Panc1 (cell line): ENCODE results near the gene TRAPPC10. TPM values are rescaled to one million over a fixed set of nuclear protein-coding genes. Genes with fewer than 3 reads are reported as not detected.

ENCODE experiments used
- ATAC-seq: fragments of 200-7000 bp; cut with Tn5 transposase; 2 replicates; pipeline ENCODE4 v1.9.1; 2020; ENCODE audit warnings: mild to moderate bottlenecking, moderate library complexity
- BruUV-seq: library from RNA; stranded (reverse); fragments of 400-500 nt; replicated peaks from 2 replicates; lab custom pipeline; 2021; lab: Mats Ljungman, UMichigan
- CTCF ChIA-PET: fragments of 300-600 bp; sonication (Branson Sonifier 250); formaldehyde crosslinking; loops from one replicate; lab custom pipeline; 2022; ENCODE audit warnings: antibody characterized with exemption; lab: Charles Lee
- POLR2A ChIA-PET: fragments of 300-600 bp; sonication (Branson Sonifier 250); formaldehyde crosslinking; loops from one replicate; lab custom pipeline; 2022; ENCODE audit warnings: antibody characterized with exemption; lab: Charles Lee
- DNase-seq: peaks from one replicate; pipeline ENCODE4 v3.0.0-alpha.2; 2010; ENCODE audit warnings: low read depth, low spot score
- H3K27ac ChIP-seq: 2 replicates; pipeline ENCODE4 v1.5.1; 2011; ENCODE audit warnings: mild to moderate bottlenecking, low read length, inconsistent platforms
- H3K27me3 ChIP-seq: fragments of 200-500 bp; sonication (Bioruptor generic); 2 replicates; pipeline ENCODE4 v1.6.0; 2014; ENCODE audit warnings: low read length, inconsistent platforms; ENCODE audit not compliant: control insufficient read depth, insufficient read depth
- H3K36me3 ChIP-seq: fragments of 200-500 bp; sonication (Bioruptor generic); 2 replicates; pipeline ENCODE4 v1.5.1; 2014; ENCODE audit warnings: inconsistent platforms, mild to moderate bottlenecking, low read length, moderate library complexity; ENCODE audit not compliant: control insufficient read depth, insufficient read depth
- H3K4me1 ChIP-seq: 2 replicates; pipeline ENCODE4 v1.5.1; 2011; ENCODE audit warnings: inconsistent platforms, mild to moderate bottlenecking, low read length, moderate library complexity; ENCODE audit not compliant: control insufficient read depth, insufficient read depth
- H3K4me3 ChIP-seq, 2 experiments: 2 replicates each; pipeline ENCODE4 v1.5.1; 2011 to 2012; ENCODE audit warnings: low read depth in 2 of 2, low read length in 2 of 2, mild to moderate bottlenecking in 2 of 2, inconsistent platforms in 1 of 2, moderate library complexity in 1 of 2
- H3K9me3 ChIP-seq: fragments of 200-500 bp; sonication (Bioruptor generic); 2 replicates; pipeline ENCODE4 v1.5.1; 2014; ENCODE audit warnings: low read depth, mild to moderate bottlenecking, inconsistent platforms, low read length, moderate library complexity; ENCODE audit not compliant: control insufficient read depth, insufficient read depth
- CTCF ChIP-seq: fragments of 450-650 bp; IDR thresholded peaks from 2 replicates; pipeline ENCODE4 v1.5.1; 2017; ENCODE audit warnings: mild to moderate bottlenecking
- POLR2AphosphoS5 ChIP-seq: IDR thresholded peaks from 2 replicates; pipeline ENCODE4 v1.6.1; 2012; ENCODE audit warnings: mild to moderate bottlenecking, low read depth, low read length, moderate library complexity
- REST ChIP-seq, 2 experiments: IDR thresholded peaks; 2 replicates each; pipeline ENCODE4 v1.6.1; 2011 to 2012; ENCODE audit warnings: low read depth in 2 of 2, control low read depth in 1 of 2, low read length in 1 of 2, mild to moderate bottlenecking in 1 of 2, moderate library complexity in 1 of 2; ENCODE audit not compliant: insufficient read depth in 1 of 2
- SIN3A ChIP-seq: IDR thresholded peaks from 2 replicates; pipeline ENCODE4 v1.6.1; 2012; ENCODE audit warnings: low read depth, mild to moderate bottlenecking, low read length, moderate library complexity, borderline replicate concordance; ENCODE audit not compliant: insufficient read depth
- TCF7L2 ChIP-seq: IDR thresholded peaks from 2 replicates; pipeline ENCODE4 v1.6.1; 2011; ENCODE audit warnings: mild to moderate bottlenecking, low read depth, low read length, inconsistent platforms
- in situ Hi-C: cut with HindIII; loops from 2 replicates; pipeline ENCODE4 v1.10.0; 2016; ENCODE audit warnings: low sequenced_read_pairs, low pct_unique_long_range_greater_than_20kb
- intact Hi-C: fragments of 100-400 bp; cut with micrococcal nuclease; formaldehyde crosslinking; loops from one replicate; pipeline ENCODE4 v1.10.0; 2022; ENCODE audit not compliant: unreplicated experiment
- total RNA-seq: library from RNA; stranded (reverse); gene quantifications from one replicate; pipeline ENCODE4 v1.2.1, GENCODE V29; 2021; ENCODE audit not compliant: unreplicated experiment

TRAPPC10 gene
- total RNA-seq, 1 experiment from 2014 or later, result 34.5 TPM

- H3K27ac ChIP-seq, result no peak overlapping the region
- CTCF ChIA-PET, result no interaction called here
- no peaks in the 10 kb centered on the region for H3K9me3 ChIP-seq
- TF ChIP-seq POLR2AphosphoS5 (no peak), REST (IDR thresholded peaks at IDR 0.05; ENCODE audit: insufficient read depth in 1 of 2, low read depth in 2 of 2, low read length in 1 of 2) (no peak)
- H3K27me3 ChIP-seq, result no peaks in the 10 kb centered on the region
- no TSS peak for BruUV-seq
- no peak for ATAC-seq
- in situ Hi-C loops, result no loop called here
- no peaks in the 10 kb centered on the region for H3K36me3 ChIP-seq
- POLR2A ChIA-PET, result no interaction called here
- intact Hi-C loops, result no loop called here
- H3K4me3 ChIP-seq, result no peak overlapping the region
- DNase-seq, result no peak
- no peaks in the 10 kb centered on the region for H3K4me1 ChIP-seq
Observed at GRCh38 chr21:43981871-43982210, 30.3 kb upstream of the TRAPPC10 start.

- Histone ChIP-seq H3K9me3 (no peaks in the 10 kb centered on the region), H3K36me3 (no peaks in the 10 kb centered on the region), H3K4me1 (no peaks in the 10 kb centered on the region), H3K4me3 (no peak overlapping the region), H3K27me3 (no peaks in the 10 kb centered on the region), H3K27ac (no peak overlapping the region)
- BruUV-seq, result no TSS peak
- ATAC-seq, result no peak
- in situ Hi-C loops, result no loop called here
- DNase-seq, result no peak
- POLR2A ChIA-PET, result no interaction called here
- TF ChIP-seq CTCF (no peak), TCF7L2 (no peak), REST (IDR thresholded peaks at IDR 0.05; ENCODE audit: insufficient read depth in 1 of 2, low read depth in 2 of 2, low read length in 1 of 2) (no peak), POLR2AphosphoS5 (no peak), SIN3A (no peak)
- CTCF ChIA-PET, result interaction anchor here (0.6 kb wide), 1 partner anchor 97 kb away, joined by 6 read pairs; no protein-coding TSS in a partner anchor
- intact Hi-C loops, result no loop called here
Observed at GRCh38 chr21:43982489-43983078, 29.5 kb upstream of the TRAPPC10 start.
